Epithelial cell of alveolus of lung (primary cell): ENCODE results near the gene MAMDC4. TPM values are rescaled to one million over a fixed set of nuclear protein-coding genes. Genes with fewer than 3 reads are reported as not detected.

ENCODE experiments used
- total RNA-seq: library from RNA; depleted of rRNA; stranded (reverse); fragments of >200 nt; gene quantifications from 2 replicates; pipeline ENCODE4 v1.2.1, GENCODE V29; 2015

Gene MAMDC4
- 0.91 and 2.2 TPM in 2 replicates for total RNA-seq

GRCh38 chr9:136851941-136852663 lies at the start of gene MAMDC4:
Gene MAMDC4, plus strand, starts transcription at chr9:136852346. Its CDS starts 71 bp downstream, at chr9:136852417.

DNA sequence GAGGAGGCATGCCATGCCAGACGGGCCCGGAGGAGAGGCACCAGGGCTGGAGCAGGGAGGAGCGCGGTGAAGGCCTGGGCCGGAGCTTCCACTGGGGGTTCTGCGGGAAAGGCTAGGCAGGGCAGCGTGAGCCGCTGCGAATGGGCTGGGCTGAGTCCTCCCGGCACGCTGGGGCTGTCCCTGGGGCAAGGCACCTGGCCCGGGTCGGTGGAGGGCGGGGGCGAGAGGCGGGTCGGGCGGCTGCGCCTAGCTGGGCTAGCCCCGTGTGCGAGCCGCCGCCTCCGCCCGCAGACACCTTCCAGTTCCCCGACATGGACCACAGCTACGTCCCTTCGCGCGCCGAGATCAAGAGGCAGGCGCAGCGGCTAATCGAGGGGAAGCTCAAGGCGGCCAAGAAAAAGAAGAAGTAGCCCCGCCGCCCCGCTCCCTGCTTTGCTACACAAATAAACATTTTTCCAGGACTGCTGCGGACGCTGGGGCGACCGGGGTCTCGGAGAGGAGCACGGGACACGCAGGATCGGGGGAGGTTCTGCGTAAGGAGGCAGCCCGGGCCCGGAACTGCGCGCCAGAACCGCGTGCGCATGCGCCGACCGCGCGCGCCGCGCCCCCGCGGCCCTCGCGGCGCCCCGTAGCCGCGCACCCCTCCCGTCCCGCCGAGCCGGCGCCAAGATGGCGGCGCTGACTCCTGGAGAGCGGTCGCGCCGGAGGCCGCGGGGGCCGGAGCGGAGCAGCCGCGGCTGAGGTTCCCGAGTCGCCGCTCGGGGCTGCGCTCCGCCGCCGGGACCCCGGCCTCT lies 44.7 kb upstream of the MAMDC4 start, which contains the start of gene RABL6:
RABL6 (plus strand) TSS at position 668 of the 794 bp plus-strand sequence. CDS start 249 bp downstream, outside the sequence.

DNA sequence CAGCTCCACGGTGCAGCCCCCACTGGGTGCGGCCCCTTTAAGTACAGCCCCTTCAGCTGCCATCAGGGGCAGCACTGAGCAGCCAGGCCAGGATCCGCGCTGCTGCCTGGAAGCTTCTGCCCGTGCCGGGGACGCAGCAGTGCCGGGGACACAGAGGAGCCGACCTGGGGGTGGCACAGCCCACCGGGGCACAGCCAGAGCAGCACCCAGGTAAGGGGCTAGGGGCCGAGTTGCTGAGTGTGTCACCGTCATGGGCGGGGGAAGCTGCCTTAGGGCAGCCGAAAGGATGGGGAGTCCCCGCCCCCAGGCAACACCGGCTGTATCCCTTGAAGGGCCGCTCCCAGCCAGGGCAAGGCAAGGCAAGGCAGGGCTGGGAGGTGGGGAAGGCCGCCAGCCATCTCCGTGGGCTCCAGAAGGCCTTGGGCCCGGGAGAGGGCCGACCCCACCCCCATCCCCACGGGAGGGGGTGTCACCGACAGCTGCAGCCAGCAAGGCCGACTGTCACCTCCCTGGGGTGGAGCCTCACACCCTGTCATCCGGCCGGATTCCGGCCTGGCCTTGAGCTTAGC lies 9.7 kb upstream of the MAMDC4 start, which contains the start of gene AJM1:
AJM1 (plus strand) TSS at position 99 of the 569 bp plus-strand sequence. CDS start 1,937 bp downstream, outside the sequence.

DNA sequence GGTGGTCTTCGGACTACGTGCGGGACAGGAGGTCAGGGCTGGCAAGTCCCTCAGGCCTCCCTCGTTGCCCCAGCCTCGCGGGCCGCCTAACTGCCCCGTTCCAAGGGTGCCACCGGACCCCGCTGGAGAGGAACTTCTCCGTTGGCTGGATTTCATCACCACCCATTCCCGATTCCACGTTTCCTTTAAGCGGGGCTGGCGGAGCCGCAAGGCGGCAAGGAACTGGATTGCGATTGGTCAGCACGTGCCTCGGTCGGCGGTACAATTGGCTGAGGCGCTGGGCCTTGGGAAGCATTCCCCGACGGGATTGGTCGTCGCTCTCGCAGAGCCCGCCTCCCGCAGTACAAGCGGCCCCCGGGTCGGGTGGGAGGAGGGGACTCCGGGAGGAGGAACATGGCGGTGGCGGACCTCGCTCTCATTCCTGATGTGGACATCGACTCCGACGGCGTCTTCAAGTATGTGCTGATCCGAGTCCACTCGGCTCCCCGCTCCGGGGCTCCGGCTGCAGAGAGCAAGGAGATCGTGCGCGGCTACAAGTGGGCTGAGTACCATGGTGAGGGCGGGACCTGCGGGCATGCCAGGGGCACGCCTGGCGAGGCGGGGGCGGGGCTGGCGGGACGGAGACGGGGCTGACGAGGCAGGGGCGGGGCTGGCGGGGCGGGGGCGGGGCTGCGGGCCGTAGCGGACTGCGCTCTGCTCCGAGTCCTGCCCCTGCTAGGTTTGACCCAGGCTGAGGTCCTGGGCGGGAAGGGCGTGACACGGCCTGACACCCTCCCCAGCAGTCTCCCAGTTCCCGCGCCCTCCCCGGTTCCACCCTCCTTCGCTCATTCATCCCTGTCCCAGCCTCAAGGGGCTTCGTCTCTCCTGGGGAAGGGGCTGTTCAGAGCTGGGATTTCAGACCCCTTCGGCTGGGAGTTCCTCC lies 2.8 kb upstream of the MAMDC4 start, which contains the start of gene PHPT1:
PHPT1 (plus strand) TSS at position 372 of the 922 bp plus-strand sequence; CDS start at position 394, 22 bp downstream.

GRCh38 chr9:136885950-136886578 lies 33.9 kb downstream of the MAMDC4 start, which contains the start of gene TRAF2:
Gene TRAF2, plus strand, starts transcription at chr9:136886516. Its CDS starts 12,225 bp downstream, at chr9:136898741.

Other genes starting within 250 kb of the MAMDC4 start
- gene EGFL7, start 189.4 kb upstream of the MAMDC4 start, total RNA-seq, result 26.7 and 30.1 TPM in 2 replicates
- 45.6 and 50.7 TPM in 2 replicates for gene AGPAT2, start 164.9 kb upstream of the MAMDC4 start, total RNA-seq
- 3.2 and 29.0 TPM in 2 replicates for gene DIPK1B, start 139.8 kb upstream of the MAMDC4 start, total RNA-seq
- not detected in 2 replicates for gene LCN10, start 109.4 kb upstream of the MAMDC4 start, total RNA-seq
- not detected in 2 replicates for gene LCN6, start 103.8 kb upstream of the MAMDC4 start, total RNA-seq
- not detected in 2 replicates for gene LCN8, start 94.1 kb upstream of the MAMDC4 start, total RNA-seq
- gene LCN15, start 87.8 kb upstream of the MAMDC4 start, total RNA-seq, result not detected in 2 replicates
- gene TMEM141, start 61.0 kb upstream of the MAMDC4 start, total RNA-seq, result 57.3 and 94.1 TPM in 2 replicates
- gene CCDC183, start 56.0 kb upstream of the MAMDC4 start, total RNA-seq, result 1.1 TPM in 1 of 2 replicates, not detected in the other
- 57.3 and 90.6 TPM in 2 replicates for gene RABL6, start 44.4 kb upstream of the MAMDC4 start, total RNA-seq
- gene AJM1, start 9.9 kb upstream of the MAMDC4 start, total RNA-seq, result 0.52 and 0.88 TPM in 2 replicates
- gene PHPT1, start 2.9 kb upstream of the MAMDC4 start, total RNA-seq, result 101 and 129 TPM in 2 replicates
- gene EDF1, start 14.0 kb downstream of the MAMDC4 start, total RNA-seq, result 305 and 403 TPM in 2 replicates
- gene TRAF2, start 34.2 kb downstream of the MAMDC4 start, total RNA-seq, result 8.5 and 11.9 TPM in 2 replicates
- gene FBXW5, start 92.4 kb downstream of the MAMDC4 start, total RNA-seq, result 127 and 134 TPM in 2 replicates
- not detected in 2 replicates for gene C8G, start 92.9 kb downstream of the MAMDC4 start, total RNA-seq
- not detected in 2 replicates for gene LCN12, start 99.9 kb downstream of the MAMDC4 start, total RNA-seq
- 0.39 and 78.2 TPM in 2 replicates for gene PTGDS, start 125.2 kb downstream of the MAMDC4 start, total RNA-seq
- gene LCNL1, start 130.6 kb downstream of the MAMDC4 start, total RNA-seq, result 1.9 TPM in 1 of 2 replicates, not detected in the other
- 19.1 and 33.0 TPM in 2 replicates for gene PAXX, start 140.1 kb downstream of the MAMDC4 start, total RNA-seq
- gene CLIC3, start 144.2 kb downstream of the MAMDC4 start, total RNA-seq, result 3.1 and 6.2 TPM in 2 replicates
- 14.9 and 15.8 TPM in 2 replicates for gene ABCA2, start 175.9 kb downstream of the MAMDC4 start, total RNA-seq
- not detected in 2 replicates for gene FUT7, start 179.7 kb downstream of the MAMDC4 start, total RNA-seq
- gene NPDC1, start 193.8 kb downstream of the MAMDC4 start, total RNA-seq, result 25.2 and 54.9 TPM in 2 replicates
- 0.72 TPM in 1 of 2 replicates, not detected in the other for gene ENTPD2, start 201.7 kb downstream of the MAMDC4 start, total RNA-seq
- 5.0 and 10.7 TPM in 2 replicates for gene SAPCD2, start 218.2 kb downstream of the MAMDC4 start, total RNA-seq
- gene UAP1L1, start 225.2 kb downstream of the MAMDC4 start, total RNA-seq, result 5.7 and 11.7 TPM in 2 replicates
- gene MAN1B1, start 234.6 kb downstream of the MAMDC4 start, total RNA-seq, result 50.3 and 94.1 TPM in 2 replicates